HG03457 (cell line): ENCODE results near the gene SEMA6A.
"Not testable (repeated sequence)": the region's sequence is repeated elsewhere in the genome, so short reads cannot be mapped to it uniquely, and the experiment has no call there.

ENCODE experiments used
- ATAC-seq: cut with Tn5 transposase; IDR thresholded peaks from one replicate; pipeline ENCODE4 v1.9.1; 2021; ENCODE audit warnings: moderate number of reproducible peaks; ENCODE audit not compliant: unreplicated experiment

SEMA6A gene

DNA sequence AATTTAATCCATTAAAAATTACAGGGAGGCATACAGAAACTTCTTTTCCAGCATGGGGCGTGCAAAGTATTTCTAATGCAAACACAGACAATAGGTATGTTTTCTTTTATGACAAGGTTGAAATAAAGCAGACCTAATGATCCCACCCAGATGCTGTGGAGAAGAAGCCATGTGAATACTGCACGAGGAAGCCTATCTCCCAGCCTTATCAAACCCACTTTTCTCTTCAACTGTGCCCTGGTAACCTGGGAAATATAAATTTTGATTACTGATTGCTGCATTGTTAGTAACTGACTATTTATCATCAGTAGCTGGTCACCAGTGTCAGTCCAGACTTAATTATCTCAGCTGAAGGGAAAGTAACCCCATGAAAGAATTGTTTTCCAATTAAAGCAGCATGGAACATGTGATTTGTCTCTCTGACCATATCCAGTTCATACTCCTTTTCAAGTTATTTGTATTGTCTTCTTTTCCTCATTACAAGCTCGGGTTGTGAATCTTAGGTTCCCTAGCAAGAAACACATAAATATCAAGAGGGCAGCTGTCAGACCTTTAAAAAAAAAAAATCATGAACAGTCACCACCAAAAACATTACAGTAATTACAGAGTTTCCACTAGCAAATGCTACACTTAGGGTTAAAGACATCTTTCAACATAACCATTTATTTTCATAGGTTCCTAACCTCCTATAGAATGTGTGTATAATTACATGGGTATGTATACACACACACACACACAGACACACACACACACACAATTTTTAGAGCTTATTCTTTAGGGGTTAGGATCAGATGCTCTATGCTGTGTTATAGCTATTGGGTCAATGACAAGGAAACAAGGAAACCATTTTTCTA is 50.3 kb downstream of the SEMA6A start:
- ATAC-seq, result no peak

DNA sequence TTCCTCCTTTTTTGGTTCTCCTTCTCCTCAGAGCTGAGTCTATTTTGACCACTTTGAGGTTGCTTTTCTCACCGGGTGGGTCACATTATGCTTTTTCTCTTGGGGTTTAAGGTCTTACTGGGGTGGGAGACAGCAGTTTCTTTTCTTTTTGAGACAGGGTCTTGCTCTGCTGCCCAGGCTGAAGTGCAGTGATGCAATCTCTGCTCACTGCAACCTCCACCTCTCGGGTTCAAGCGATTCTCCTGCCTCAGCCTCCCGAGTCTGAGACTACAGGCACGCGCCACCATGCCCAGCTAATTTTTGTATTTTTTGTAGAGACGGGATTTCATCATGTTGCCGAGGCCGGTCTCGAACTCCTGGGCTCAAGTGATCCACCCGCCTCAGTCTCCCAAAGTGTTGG is 51.4 kb downstream of the SEMA6A start:
- not testable (repeated sequence) for ATAC-seq

DNA sequence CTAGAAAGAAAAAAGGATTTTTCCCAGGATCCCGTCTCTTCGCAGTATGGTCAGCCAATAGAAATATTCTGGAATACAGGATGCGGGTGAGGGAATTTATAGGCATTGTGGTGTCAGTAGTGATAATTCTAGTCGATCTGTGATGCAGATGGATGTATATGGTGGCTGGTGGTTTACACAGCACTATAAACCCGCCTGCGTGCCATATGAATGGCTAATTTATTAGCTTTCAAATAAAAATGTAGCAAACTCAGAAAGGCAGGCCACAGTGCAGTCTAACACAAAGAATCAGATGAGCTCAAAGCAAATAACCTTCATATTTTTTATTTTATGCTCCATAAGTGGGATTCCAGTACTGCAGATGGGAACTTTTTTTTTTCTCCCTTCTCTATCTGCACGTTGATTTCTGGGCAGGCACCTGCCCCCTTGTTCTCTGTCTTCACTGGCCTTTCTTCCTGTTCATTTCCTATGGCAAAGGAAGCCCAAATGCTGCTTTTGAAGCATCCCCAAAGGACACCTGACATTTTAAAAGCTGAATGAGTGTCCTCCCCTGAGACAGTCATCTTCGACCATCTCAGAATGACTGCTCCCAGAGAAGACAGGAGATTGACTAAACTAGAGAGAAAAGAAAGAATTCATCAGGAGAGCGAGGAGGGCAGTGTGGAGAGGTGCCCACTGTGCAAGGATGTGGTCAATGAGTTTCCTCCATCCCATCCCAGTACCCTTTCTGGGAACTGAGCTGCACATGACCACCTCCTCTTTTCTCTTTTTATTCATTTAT is 52.1 kb downstream of the SEMA6A start:
- no peak for ATAC-seq

DNA sequence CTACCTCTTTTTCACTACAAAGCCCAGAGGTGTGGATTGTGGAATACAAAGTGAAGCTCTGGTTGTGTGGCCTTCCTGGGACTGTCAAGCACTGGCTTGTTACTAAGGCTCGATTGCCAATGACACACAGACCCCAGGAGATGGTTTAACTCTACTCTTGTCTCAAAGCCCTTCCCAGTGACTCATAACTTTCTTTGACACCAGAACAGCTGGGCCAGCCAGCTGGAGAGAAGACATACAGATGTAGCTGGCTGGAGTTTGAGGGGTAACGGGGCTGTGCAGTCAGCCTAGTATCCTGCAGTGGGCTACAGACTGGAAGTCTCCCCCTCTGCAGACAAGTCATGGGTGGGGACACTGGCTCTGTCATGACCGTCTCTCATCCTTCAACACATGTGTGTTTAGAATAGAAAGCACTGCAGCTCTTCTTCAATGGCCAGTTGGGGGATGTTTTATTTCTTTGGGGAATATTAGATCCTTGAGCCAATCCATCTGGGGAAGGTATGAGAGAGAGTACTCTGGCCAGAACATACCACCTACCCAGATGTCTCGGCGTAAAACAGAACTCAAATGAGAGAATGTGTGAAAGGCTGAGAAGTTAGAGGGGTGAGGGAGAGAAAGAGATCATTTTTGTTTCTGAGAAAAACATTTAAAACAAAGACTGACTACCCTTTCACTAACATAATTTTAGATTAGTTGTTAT is 53.3 kb downstream of the SEMA6A start:
- ATAC-seq, result no peak

- no peak for ATAC-seq
These were observed 53.9 kb downstream of the SEMA6A start for GRCh38 chr5:116520771-116521170.

DNA sequence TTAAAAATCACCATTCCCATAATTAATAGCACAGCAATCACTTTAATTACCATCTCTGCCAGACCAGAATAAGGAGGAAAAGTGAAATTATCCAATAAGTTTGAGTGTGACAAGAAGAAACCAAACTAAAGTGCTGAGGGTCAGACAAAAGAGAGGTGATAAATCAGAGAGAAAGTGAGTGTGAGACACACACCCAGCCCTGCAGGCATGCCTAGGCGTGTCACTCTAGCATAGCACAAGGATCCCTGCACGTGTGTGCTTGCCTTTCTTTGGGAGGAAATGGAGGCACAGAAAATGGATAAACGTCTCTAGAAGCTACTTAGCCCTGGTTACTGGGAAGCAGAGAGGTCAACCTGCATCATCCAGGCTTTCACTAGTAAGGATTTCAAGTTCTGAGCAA is 56.2 kb downstream of the SEMA6A start:
- ATAC-seq, result no peak

- ATAC-seq, result no peak
These were observed 57.1 kb downstream of the SEMA6A start for GRCh38 chr5:116517488-116517887.

- no peak for ATAC-seq
These were observed 58.6 kb downstream of the SEMA6A start for GRCh38 chr5:116516021-116516420.

GRCh38 chr5:116514421-116514970 is 60.1 kb downstream of the SEMA6A start:
- ATAC-seq, result no peak

DNA sequence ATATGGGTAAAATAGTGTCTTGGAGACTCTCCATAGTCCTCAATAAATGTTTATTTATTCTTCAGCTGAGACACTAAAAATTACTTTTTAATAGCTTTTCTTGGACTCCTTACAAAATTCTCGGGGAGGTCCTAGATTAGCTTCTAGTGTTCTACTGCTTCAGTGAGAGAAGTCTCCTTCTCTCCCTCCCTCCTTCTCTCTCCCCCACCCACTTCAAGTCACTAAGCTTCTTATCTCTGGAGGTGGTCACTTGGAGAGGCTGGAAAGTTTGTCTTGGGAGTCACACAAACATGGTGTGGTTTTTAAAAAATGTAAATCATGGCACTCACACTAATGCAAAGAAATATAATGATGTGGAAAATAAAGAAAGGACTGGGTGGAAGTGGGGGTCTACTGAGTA is 64.1 kb downstream of the SEMA6A start:
- ATAC-seq, result no peak

- ATAC-seq, result no peak
These were observed 65.0 kb downstream of the SEMA6A start for GRCh38 chr5:116509483-116510244.

DNA sequence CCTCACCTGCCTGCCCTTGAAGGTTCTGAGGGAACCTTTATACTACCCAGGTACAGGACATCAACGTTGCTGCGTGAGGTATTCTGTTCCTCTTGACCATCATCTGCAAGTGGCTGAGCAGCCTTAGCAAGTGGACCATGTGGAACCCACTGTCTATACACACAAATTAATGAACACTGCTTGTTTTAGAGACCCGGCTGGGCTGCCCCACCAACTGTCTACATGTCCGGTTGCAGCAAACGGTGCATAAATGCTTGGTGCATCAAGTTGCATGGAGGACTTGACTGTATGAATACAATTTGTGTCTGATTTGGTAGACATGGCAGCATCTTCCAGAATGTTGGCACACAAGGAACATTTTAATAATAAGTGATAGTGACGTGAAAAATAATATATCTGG is 65.8 kb downstream of the SEMA6A start:
- ATAC-seq, result no peak

DNA sequence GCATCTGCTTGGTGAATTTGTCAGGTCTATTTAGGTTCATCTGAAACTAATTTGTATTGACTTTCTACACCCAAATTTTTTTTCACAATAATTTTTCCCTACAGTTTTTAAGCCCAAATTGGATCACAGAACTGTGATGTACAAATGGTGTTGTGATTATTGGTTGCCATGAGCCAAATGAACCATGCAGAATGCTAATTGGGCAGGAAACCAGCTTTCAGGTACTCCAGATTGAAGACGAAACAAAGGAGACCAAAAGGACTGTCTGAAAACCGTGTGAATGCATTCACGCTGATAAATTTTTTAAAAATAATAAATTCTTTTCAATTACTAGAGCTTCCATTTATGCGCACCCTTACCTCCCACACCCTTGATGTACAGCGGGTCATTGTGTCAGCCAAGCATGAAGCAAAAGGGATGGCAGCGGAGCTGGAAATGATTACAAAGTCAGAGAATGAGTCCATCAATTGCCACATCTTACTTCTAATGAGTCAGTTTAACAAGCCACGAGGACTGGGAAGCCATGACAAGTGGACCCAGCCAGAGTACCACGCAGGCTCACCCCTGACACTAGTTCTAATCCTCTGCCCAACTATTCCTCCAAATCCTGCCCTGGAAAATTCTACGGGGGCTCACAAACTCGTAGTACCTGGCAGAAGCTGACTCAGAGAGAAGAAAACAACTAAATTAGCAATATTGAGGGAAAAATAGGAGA is 66.5 kb downstream of the SEMA6A start:
- ATAC-seq, result no peak

GRCh38 chr5:116507051-116507537 is 67.5 kb downstream of the SEMA6A start:
- no peak for ATAC-seq

DNA sequence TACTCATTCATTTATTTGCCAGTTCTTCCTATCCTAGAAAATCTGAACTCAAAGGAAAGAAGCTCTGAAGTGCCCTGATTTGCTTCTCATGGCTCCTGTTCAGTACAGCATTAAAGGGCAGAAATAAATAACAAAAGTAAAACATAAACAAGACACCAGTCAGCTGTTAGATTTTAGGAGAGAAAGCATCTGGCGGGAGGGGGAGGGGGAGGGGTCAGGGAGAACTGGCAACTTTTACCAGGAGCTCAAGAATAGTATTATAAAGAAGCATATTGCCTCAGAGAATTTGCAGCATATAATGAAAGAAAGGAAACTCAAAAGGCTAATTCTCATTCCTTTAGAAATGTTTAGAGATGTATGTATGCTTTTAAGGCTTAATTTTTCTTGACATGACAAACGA is 68.1 kb downstream of the SEMA6A start:
- no peak for ATAC-seq

- no peak for ATAC-seq
These were observed 69.9 kb downstream of the SEMA6A start for GRCh38 chr5:116504593-116505166.

- no peak for ATAC-seq
These were observed 72.0 kb downstream of the SEMA6A start for GRCh38 chr5:116502616-116503015.

GRCh38 chr5:116502138-116502537 is 72.5 kb downstream of the SEMA6A start:
- no peak for ATAC-seq

DNA sequence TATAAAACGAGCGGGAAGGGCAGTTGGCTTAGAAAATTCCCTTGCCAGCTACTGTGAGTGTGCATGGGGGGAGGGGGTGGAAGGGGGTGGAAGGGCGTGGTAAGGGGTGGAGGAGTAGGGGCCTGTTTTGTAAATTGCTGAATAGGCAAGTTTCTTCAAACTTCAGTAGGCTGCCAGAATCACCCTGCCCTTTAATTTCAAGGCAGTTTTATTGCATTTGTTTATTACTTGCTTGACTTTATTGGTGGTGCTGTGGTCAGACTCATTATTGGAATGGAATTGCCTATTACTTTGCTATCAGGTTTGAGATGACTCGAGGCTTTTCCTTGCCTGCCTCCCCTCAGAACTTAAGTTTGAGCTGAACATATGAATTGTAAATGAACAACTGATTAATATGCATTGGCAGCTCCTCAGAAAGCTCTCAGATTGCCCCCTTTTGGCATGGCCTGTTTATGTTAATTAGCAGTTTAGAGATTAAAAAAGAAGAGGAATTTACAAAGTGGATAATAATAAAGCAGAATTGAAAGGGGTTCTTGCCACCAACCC is 76.0 kb downstream of the SEMA6A start:
- ATAC-seq, result no peak
